Naive thymus-derived CD4-positive, alpha-beta T cell (primary cell): Measurements from ENCODE around the gene C1orf52. TPM values are rescaled to one million over a fixed set of nuclear protein-coding genes. Genes with fewer than 3 reads are reported as not detected.
"Not testable (repeated sequence)": the region's sequence is repeated elsewhere in the genome, so short reads cannot be mapped to it uniquely, and the experiment has no call there.

Experiments
- ATAC-seq: fragments of 150-1000 bp; cut with Tn5 transposase; 2 replicates; pipeline ENCODE4 v1.10.0; 2021; ENCODE audit warnings: mild to moderate bottlenecking, moderate library complexity
- CTCF ChIA-PET: fragments of 350-600 bp; sonication (Branson Sonifier 250); formaldehyde crosslinking; loops from one replicate; lab custom pipeline; 2021; ENCODE audit warnings: antibody characterized with exemption; lab: Charles Lee
- POLR2A ChIA-PET: fragments of 350-600 bp; sonication (Branson Sonifier 250); formaldehyde crosslinking; loops from one replicate; lab custom pipeline; 2021; ENCODE audit warnings: antibody characterized with exemption, inconsistent platforms; lab: Charles Lee
- DNase-seq, 9 donors: peaks; one replicate each; pipeline versions ENCODE4 v3.0.0 to v3.0.0-alpha.2; 2020 to 2022; ENCODE audit warnings: mixed read lengths in 1 of 9
- H3K27ac ChIP-seq: one replicate; pipeline ENCODE4 v1.7.0; 2013; ENCODE audit warnings: mild to moderate bottlenecking, low read depth, low read length, moderate library complexity
- H3K27me3 ChIP-seq, 2 donors: one replicate each; pipeline ENCODE4 v1.7.0; 2013; ENCODE audit warnings: low read length in 2 of 2, mild to moderate bottlenecking in 2 of 2, moderate library complexity in 2 of 2; ENCODE audit not compliant: control insufficient read depth in 2 of 2, insufficient read depth in 2 of 2
- H3K36me3 ChIP-seq, 3 experiments: 1 replicate in 2 of 3; 2 replicates in 1 of 3; pipeline ENCODE4 v1.7.0; 2013; ENCODE audit warnings: low read length in 3 of 3, mild to moderate bottlenecking in 3 of 3, moderate library complexity in 1 of 3; ENCODE audit not compliant: insufficient read depth in 3 of 3, control insufficient read depth in 2 of 3
- H3K4me1 ChIP-seq, 2 donors: one replicate each; pipeline ENCODE4 v1.7.0; 2013; ENCODE audit warnings: low read length in 2 of 2, mild to moderate bottlenecking in 2 of 2, moderate library complexity in 1 of 2; ENCODE audit not compliant: control insufficient read depth in 2 of 2, insufficient read depth in 2 of 2
- H3K4me3 ChIP-seq: 2 replicates; pipeline ENCODE4 v1.7.0; 2013; ENCODE audit warnings: mild to moderate bottlenecking, low read length
- H3K9me3 ChIP-seq, 3 experiments: 1 replicate in 2 of 3; 2 replicates in 1 of 3; pipeline ENCODE4 v1.7.0; 2013; ENCODE audit warnings: low read length in 3 of 3; ENCODE audit not compliant: control insufficient read depth in 2 of 3
- H3K27ac Mint-ChIP-seq, 9 donors: one replicate each; pipeline ENCODE4 v1.8.0; 2020 to 2022; ENCODE audit warnings: mixed read lengths in 9 of 9, mild to moderate bottlenecking in 8 of 9, moderate library complexity in 5 of 9, inconsistent platforms in 2 of 9
- H3K27me3 Mint-ChIP-seq, 5 donors: one replicate each; pipeline ENCODE4 v1.8.0; 2021 to 2022; ENCODE audit warnings: mixed read lengths in 5 of 5, mild to moderate bottlenecking in 1 of 5
- H3K36me3 Mint-ChIP-seq, 5 donors: one replicate each; pipeline ENCODE4 v1.8.0; 2020 to 2022; ENCODE audit warnings: mixed read lengths in 5 of 5, mild to moderate bottlenecking in 3 of 5, inconsistent platforms in 1 of 5
- H3K4me1 Mint-ChIP-seq, 7 donors: one replicate each; pipeline ENCODE4 v1.8.0; 2020 to 2022; ENCODE audit warnings: mixed read lengths in 7 of 7, mild to moderate bottlenecking in 3 of 7, inconsistent platforms in 1 of 7
- H3K4me3 Mint-ChIP-seq, 10 donors: one replicate each; pipeline ENCODE4 v1.8.0; 2020 to 2022; ENCODE audit warnings: mild to moderate bottlenecking in 10 of 10, mixed read lengths in 10 of 10, moderate library complexity in 6 of 10, inconsistent platforms in 2 of 10
- H3K9me3 Mint-ChIP-seq, 11 donors: one replicate each; pipeline ENCODE4 v1.8.0; 2020 to 2022; ENCODE audit warnings: mixed read lengths in 11 of 11, mild to moderate bottlenecking in 4 of 11, inconsistent platforms in 1 of 11, moderate library complexity in 1 of 11
- intact Hi-C, 2 donors: fragments of 100-400 bp; cut with micrococcal nuclease; formaldehyde crosslinking; loops; one replicate each; pipeline ENCODE4 v1.15.1; 2023
- polyA plus RNA-seq, 2 donors: library from polyadenylated mRNA; unstranded; fragments of 300-500 nt; fragmentation: Illumina TruSeq; gene quantifications; one replicate each; pipeline ENCODE4 v1.2.3, GENCODE V29; 2021
- total RNA-seq, 6 experiments: library from RNA in 5 of 6; stranded (reverse) in 5 of 6; gene quantifications; 1 replicate in 5 of 6; 2 replicates in 1 of 6; pipeline ENCODE4 v1.2.3 and lab custom pipeline; 2021 to 2026

The C1orf52 gene
- total and polyA plus RNA-seq, 7 experiments from 2014 or later, result 25.7 to 55.4 (median 41.6) TPM

DNA sequence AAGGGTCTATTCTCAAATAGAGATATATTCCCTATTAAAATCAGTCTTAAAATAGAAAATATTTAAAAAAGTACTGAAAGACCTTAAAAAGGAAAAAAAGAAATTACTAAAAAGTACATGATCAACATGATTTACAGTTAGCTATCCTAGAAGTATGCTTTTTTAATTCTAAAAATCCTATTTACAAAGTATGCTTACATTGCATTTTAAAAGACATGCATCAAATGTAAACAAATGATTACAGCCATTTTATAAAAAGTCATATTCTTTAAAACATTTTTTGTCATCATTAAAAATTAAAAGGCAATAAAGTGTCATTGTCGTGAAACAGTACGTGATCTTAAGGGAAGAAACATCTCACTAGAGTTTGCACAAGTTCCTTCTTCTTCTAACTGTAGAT is 7.9 kb upstream of the C1orf52 start:
- Histone ChIP-seq H3K4me1 (no peaks in the 10 kb centered on the region), H3K27ac (no peak overlapping the region), H3K4me3 (no peak overlapping the region), H3K36me3 (peaks cover 12 to 51% (median 23%) of the 10 kb centered on the region in 3 experiments), H3K9me3 (no peaks in the 10 kb centered on the region), H3K27me3 (no peaks in the 10 kb centered on the region)
- ChIA-PET CTCF (interaction anchor here (1.6 kb wide), 1 partner anchor 322 kb away, joined by 4 read pairs; no protein-coding TSS in a partner anchor), POLR2A (no interaction called here)
- peaks cover 8 to 35% (median 27%) of the 10 kb centered on the region in 7 donors for H3K4me1 Mint-ChIP-seq
- H3K9me3 Mint-ChIP-seq, result no peaks in the 10 kb centered on the region
- DNase-seq (no peak), ATAC-seq (no peak)
- H3K36me3 Mint-ChIP-seq, result peaks cover 9 to 34% (median 16%) of the 10 kb centered on the region in 5 donors
- intact Hi-C loops, result no loop called here
- H3K27me3 Mint-ChIP-seq, result no peaks in the 10 kb centered on the region
- H3K4me3 Mint-ChIP-seq, result no peak overlapping the region
- H3K27ac Mint-ChIP-seq, result no peak overlapping the region

DNA sequence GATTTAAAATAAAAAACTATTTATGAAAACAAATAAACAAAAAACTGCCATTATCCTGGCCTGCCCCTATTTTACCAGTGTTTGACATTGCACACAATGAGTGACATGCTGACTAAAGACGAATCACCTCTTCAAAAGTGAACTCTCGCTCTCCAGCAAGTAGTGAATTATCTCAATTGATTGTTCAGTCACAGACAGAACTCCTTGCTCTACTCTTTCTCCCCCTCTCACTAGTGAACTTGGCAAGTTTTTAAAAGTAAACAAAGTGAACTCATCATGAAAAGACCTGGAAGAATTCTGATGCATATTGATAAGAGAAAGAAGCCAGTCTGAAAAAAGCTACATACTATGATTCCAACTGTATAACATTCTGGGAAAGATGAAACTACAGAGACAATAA is 4.7 kb upstream of the C1orf52 start:
- Histone ChIP-seq H3K27ac (no peak overlapping the region), H3K9me3 (no peaks in the 10 kb centered on the region), H3K4me3 (no peak overlapping the region), H3K36me3 (peaks cover 9 to 31% (median 16%) of the 10 kb centered on the region in 3 experiments), H3K27me3 (no peaks in the 10 kb centered on the region), H3K4me1 (peaks cover 0 to 4% of the 10 kb centered on the region in 2 donors)
- intact Hi-C loops, result no loop called here
- Mint-ChIP-seq H3K27ac (peak overlapping the region in 2 of 9 donors; percentile 19 to 79), H3K4me3 (no peak overlapping the region), H3K36me3 (peaks cover 3 to 19% (median 13%) of the 10 kb centered on the region in 5 donors), H3K4me1 (peaks cover 4 to 19% (median 12%) of the 10 kb centered on the region in 7 donors), H3K27me3 (no peaks in the 10 kb centered on the region), H3K9me3 (peaks cover 0 to 2% (median 0%) of the 10 kb centered on the region in 11 donors)
- no peak for DNase-seq
- ChIA-PET CTCF (interaction anchor here (1.3 to 12.6 kb wide), 3 partner anchors 13 to 320 kb away, joined by 3 to 163 read pairs (median 4); partner anchors contain the start of gene BCL10), POLR2A (interaction anchor here (1.1 to 1.3 kb wide), 2 partner anchors 12 to 59 kb away, joined by 4 to 11 read pairs; partner anchors contain the start of gene BCL10)
- no peak for ATAC-seq

DNA sequence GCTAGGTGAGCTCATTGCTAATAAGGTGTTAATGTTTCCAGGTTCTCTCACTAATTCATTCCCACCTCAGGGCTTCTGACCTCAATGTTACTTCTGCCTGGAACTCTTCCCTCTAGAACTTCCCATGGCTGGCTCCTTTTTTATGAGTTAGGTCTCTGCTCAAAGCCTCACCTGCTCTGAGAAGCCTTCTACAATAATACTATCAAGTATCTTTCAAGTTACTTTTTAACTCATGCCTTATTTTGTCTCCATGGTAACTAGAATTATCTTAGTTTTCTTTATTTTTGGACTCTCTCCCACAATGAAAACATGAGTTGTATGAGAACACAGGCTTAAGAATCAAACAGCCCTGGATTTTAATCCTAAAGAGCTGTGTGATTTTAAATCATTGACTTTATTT is 3.5 kb upstream of the C1orf52 start:
- intact Hi-C loops, result no loop called here
- Histone ChIP-seq H3K27ac (no peak overlapping the region), H3K4me1 (peaks cover 5 to 12% of the 10 kb centered on the region in 2 donors), H3K9me3 (no peaks in the 10 kb centered on the region), H3K27me3 (no peaks in the 10 kb centered on the region), H3K36me3 (peaks cover 9 to 24% (median 15%) of the 10 kb centered on the region in 3 experiments), H3K4me3 (no peak overlapping the region)
- ATAC-seq (no peak), DNase-seq (no peak)
- POLR2A ChIA-PET, result interaction anchor here (1.1 to 1.3 kb wide), 2 partner anchors 13 to 58 kb away, joined by 4 to 11 read pairs; partner anchors contain the start of gene BCL10
- Mint-ChIP-seq H3K4me1 (peaks cover 6 to 23% (median 18%) of the 10 kb centered on the region in 7 donors), H3K9me3 (peaks cover 0 to 2% (median 0%) of the 10 kb centered on the region in 11 donors), H3K27me3 (no peaks in the 10 kb centered on the region), H3K36me3 (peaks cover 3 to 22% (median 13%) of the 10 kb centered on the region in 5 donors), H3K27ac (peak overlapping the region in 2 of 9 donors; percentile 34 to 72), H3K4me3 (no peak overlapping the region)
- CTCF ChIA-PET, result interaction anchor here (1.4 to 12.6 kb wide), 2 partner anchors 154 to 319 kb away, joined by 3 to 163 read pairs; no protein-coding TSS in a partner anchor

DNA sequence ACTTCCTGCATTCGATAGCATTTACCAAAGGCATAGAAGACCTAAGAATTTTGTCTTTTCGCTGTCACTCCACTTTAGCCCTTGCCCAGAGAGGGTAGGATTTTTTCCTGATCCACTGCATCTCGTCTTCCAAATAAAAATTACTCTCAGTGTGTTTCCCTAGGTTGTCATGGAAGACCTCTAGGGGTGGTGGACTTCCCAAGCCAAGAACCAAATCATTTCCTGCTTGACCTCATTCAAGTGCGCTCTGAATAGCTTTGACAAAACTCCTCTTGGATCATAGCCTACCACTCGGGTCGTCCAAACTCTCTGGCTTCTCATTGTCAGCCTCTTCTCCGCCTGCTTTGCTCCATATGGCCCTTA is 431 bp upstream of the C1orf52 start:
- Histone ChIP-seq H3K9me3 (no peaks in the 10 kb centered on the region), H3K27ac (no peak overlapping the region), H3K4me3 (peak overlapping the region; percentile 40), H3K27me3 (no peaks in the 10 kb centered on the region), H3K36me3 (peaks cover 3 to 21% (median 4%) of the 10 kb centered on the region in 3 experiments), H3K4me1 (peaks cover 14 to 16% of the 10 kb centered on the region in 2 donors)
- H3K36me3 Mint-ChIP-seq, result peaks cover 7 to 32% (median 22%) of the 10 kb centered on the region in 5 donors
- peak overlapping the region; percentile 93 to 99 (median 98) for H3K4me3 Mint-ChIP-seq
- peak overlapping the region in 8 of 9 donors; percentile 74 to 98 (median 95) for H3K27ac Mint-ChIP-seq
- ATAC-seq (no peak), DNase-seq (no peak)
- intact Hi-C loops, result loop anchor here (1.0 to 10.0 kb wide), 22 partner anchors 16 to 1115 kb away; partner anchors contain the start of genes BCL10 (in 2 of the 2), MCOLN3 (in 2 of the 2), SSX2IP (in 2 of the 2) and SYDE2 (in 2 of the 2)
- no peaks in the 10 kb centered on the region for H3K27me3 Mint-ChIP-seq
- peaks cover 0 to 2% (median 0%) of the 10 kb centered on the region in 11 donors for H3K9me3 Mint-ChIP-seq
- ChIA-PET CTCF (interaction anchor here (1.0 to 12.6 kb wide), 12 partner anchors 12 to 329 kb away, joined by 3 to 163 read pairs (median 7); partner anchors contain the start of genes BCL10 and SYDE2), POLR2A (interaction anchor here (1.0 to 5.1 kb wide), 10 partner anchors 9 to 1116 kb away, joined by 3 to 63 read pairs (median 6); partner anchors contain the start of genes BCL10, PRKACB and SYDE2)
- H3K4me1 Mint-ChIP-seq, result peaks cover 19 to 47% (median 44%) of the 10 kb centered on the region in 7 donors

DNA sequence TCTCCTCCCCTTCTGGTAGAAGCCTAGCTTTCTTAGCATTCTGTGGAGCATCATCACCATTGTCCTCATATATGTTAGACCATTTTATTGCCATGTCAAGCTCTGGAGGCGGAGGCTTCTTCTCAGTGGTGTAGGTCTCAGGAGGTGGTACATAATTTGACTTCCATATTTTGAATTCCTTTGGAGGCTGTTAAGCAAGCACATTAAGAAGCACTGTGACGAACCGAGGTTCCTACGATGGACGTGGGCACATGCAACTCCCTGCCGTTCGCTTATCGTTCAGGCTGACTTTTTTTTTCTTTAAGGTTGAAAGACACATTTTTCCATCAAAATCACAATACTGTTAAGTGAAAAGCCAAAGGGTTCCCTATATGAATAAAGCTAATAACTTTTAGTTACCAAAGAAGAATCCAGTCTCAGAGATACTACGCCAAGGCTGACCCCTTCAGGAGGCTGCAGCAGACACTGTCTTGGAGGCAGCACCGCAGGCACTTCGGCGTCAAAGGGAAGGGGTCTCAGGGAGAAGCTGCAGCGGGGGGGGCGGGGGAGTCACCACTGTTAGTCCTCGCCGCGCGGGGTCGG is 835 bp downstream of the C1orf52 start:
- Mint-ChIP-seq H3K36me3 (peaks cover 7 to 30% (median 14%) of the 10 kb centered on the region in 5 donors), H3K4me1 (peaks cover 19 to 58% (median 43%) of the 10 kb centered on the region in 7 donors), H3K4me3 (peak overlapping the region; percentile 93 to 99 (median 98)), H3K27ac (peak overlapping the region; percentile 69 to 98 (median 96)), H3K27me3 (no peaks in the 10 kb centered on the region), H3K9me3 (peaks cover 0 to 2% (median 0%) of the 10 kb centered on the region in 11 donors)
- Histone ChIP-seq H3K36me3 (peaks cover 3 to 21% (median 4%) of the 10 kb centered on the region in 3 experiments), H3K4me1 (peaks cover 14 to 16% of the 10 kb centered on the region in 2 donors), H3K9me3 (no peaks in the 10 kb centered on the region), H3K27me3 (no peaks in the 10 kb centered on the region), H3K4me3 (peak overlapping the region; percentile 83), H3K27ac (peak overlapping the region; percentile 90)
- DNase-seq, result no peak
- intact Hi-C loops, result loop anchor here (1.0 to 10.0 kb wide), 22 partner anchors 18 to 1113 kb away; partner anchors contain the start of genes BCL10 (in 2 of the 2), MCOLN3 (in 2 of the 2), SSX2IP (in 2 of the 2) and SYDE2 (in 2 of the 2)
- POLR2A ChIA-PET, result interaction anchor here (0.5 to 5.1 kb wide), 12 partner anchors 9 to 1123 kb away, joined by 3 to 63 read pairs (median 4); partner anchors contain the start of genes BCL10, PRKACB and SYDE2
- CTCF ChIA-PET, result interaction anchor here (0.6 to 12.6 kb wide), 15 partner anchors 11 to 314 kb away, joined by 3 to 163 read pairs (median 7); partner anchors contain the start of genes BCL10 and SYDE2
- ATAC-seq, result no peak

DNA sequence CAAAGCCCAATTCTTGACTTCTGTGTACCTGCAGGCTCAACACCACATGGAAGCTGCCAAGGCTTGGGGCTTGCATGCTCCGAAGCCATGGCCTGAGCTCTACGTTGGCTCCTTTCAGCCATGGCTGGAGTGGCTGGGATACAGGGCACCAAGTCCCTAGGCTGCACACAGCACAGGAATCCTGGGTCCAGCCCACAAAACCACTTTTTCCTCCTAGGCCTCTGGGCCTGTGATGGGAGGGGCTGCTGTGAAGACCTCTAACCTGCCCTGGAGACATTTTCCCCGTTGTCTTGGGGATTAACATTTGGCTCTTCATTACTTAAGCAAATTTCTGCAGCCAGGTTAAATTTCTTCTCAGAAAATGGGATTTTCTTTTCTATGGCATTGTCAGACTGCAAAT is 10.4 kb downstream of the C1orf52 start:
- H3K9me3 ChIP-seq, intact Hi-C loops, H3K27me3 Mint-ChIP-seq, H3K27ac ChIP-seq, H3K27me3 ChIP-seq, ATAC-seq, H3K4me1 ChIP-seq, H3K4me3 Mint-ChIP-seq, DNase-seq, H3K4me3 ChIP-seq, H3K9me3 Mint-ChIP-seq: not testable (repeated sequence)
- POLR2A ChIA-PET, result interaction anchor here (1.2 kb wide), 1 partner anchor 9 kb away, joined by 4 read pairs; no protein-coding TSS in a partner anchor
- Mint-ChIP-seq H3K36me3 (peaks cover 6 to 26% (median 23%) of the 10 kb centered on the region in 5 donors), H3K4me1 (peaks cover 7 to 24% (median 17%) of the 10 kb centered on the region in 7 donors), H3K27ac (peak overlapping the region in 1 of 9 donors; percentile 45)
- CTCF ChIA-PET, result interaction anchor here (1.1 kb wide), 1 partner anchor 139 kb away, joined by 5 read pairs; no protein-coding TSS in a partner anchor
- H3K36me3 ChIP-seq, result peaks cover 0 to 11% (median 0%) of the 10 kb centered on the region in 3 experiments
